G401 (cell line): Measurements from ENCODE around the gene CBX8. TPM values are rescaled to one million over a fixed set of nuclear protein-coding genes. Genes with fewer than 3 reads are reported as not detected.

ENCODE experiments used
- DNase-seq: peaks from one replicate; pipeline ENCODE4 v3.0.0-alpha.2; 2015; ENCODE audit warnings: low spot score
- in situ Hi-C: cut with HindIII; loops from 2 replicates; pipeline ENCODE4 v1.10.0; 2016; ENCODE audit warnings: low sequenced_read_pairs, mixed read lengths
- total RNA-seq: library from RNA; depleted of rRNA; stranded (reverse); fragments of >200 nt; shearing (Covaris generic); gene quantifications from 2 replicates; pipeline ENCODE4 v1.2.3, GENCODE V29; 2014

CBX8 gene
- total RNA-seq, 1 experiment from 2014 or later = 18.8 TPM

DNA sequence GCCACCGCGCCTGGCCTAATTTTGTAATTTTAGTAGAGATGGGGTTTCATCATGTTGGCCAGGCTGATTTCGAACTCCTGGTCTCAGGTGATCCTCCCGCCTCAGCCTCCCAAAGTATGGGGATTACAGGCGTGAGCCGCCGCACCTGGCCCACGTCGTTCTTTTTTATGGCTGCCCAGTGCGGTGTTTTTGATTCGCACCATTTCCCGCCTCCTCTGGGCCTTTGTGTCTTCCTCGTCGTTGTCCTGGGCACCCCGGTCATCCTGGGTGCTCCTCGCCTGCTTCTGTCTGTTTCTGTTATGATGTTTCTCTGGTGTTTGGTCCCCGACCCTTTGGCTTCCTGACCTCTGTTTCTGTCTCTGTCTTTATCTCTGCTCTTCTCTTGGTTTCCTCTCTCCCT, 27.4 kb upstream of the CBX8 start:
- in situ Hi-C loops = no loop called here

DNA sequence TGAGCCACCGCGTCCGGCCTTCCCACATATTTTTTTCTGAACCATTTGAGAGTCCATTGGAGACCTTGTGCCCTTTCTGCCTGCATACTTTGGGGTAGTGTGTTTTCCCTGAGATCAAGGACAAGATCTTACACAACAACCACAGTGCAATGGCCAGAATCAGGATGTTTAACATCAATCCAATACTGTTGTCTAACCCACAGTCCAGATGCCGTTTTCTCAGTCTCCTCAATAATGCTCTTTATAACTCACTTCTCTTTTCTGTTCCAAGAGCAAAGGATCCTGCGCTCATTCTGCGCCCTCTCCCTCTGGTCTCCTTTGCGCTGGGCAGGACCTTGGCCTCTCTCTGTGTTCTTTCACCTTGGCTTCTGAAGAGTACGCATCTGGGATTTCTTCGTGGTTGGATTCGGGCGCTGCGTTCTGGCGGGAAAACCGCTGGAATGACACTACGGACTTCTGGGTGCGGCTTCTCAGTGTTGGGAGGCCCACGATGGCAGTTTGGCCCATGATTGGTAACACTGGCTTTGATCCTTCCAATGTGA, 25.8 kb upstream of the CBX8 start:
- DNase-seq = no peak
- in situ Hi-C loops = no loop called here

More for the DNA sequence above, 27.4 kb upstream of the CBX8 start:
- no peak for DNase-seq

DNA sequence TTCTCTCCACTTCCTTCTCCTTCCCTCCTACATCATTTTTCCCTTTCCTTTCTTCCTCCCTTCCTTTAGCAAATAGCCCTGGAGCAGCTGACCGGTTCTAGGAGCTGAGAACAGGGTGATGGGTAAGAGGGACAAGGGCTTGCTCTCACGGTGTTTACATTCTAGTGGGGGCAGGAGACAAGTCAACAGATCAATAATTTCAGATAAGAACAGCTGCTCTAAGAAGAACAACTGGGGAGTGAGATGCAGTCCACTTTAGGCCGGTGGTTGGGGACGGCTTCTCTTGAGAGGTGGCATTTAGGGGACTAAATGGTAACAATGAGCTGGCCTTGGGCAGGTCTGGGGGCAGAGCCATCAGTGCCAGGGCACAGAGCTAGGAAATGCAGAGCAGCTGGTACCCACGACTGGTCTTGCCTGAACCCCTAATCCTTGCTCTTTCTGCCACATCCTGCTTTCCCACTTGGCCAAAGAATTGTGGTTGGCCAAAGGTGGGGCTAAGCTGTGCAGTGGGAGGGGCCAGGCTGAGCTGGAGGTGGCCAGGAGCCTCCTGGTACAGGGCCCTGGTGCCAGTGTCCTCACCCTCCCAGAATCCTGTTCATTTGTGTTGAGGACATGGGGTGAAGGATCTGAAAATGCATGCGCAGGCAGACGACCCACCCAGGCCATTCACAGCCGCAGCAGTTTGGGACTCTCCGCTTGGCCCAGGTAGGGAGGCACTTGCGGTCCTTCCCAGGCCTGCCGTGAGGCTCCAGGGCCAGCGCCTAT, 24.6 kb upstream of the CBX8 start:
- no peak for DNase-seq
- in situ Hi-C loops = no loop called here

DNA sequence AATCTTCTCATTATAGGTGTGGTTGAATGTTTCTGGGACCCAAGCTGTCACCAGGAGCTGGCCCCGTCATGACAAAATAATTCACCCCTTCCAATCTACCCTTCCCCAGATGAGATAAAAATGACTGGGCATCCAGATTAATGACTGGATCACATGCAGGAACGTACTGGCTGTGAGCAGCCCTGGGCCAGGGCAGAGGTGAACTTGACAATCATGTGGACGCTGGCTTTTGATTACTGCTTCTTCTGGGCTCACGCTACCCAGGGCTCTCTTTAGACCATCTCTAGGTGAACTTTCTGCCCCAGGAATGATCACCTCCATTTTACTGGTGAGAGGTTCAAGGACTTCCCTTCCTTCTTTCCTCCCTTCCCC, 24.1 kb upstream of the CBX8 start:
- in situ Hi-C loops = no loop called here
- DNase-seq = no peak

DNA sequence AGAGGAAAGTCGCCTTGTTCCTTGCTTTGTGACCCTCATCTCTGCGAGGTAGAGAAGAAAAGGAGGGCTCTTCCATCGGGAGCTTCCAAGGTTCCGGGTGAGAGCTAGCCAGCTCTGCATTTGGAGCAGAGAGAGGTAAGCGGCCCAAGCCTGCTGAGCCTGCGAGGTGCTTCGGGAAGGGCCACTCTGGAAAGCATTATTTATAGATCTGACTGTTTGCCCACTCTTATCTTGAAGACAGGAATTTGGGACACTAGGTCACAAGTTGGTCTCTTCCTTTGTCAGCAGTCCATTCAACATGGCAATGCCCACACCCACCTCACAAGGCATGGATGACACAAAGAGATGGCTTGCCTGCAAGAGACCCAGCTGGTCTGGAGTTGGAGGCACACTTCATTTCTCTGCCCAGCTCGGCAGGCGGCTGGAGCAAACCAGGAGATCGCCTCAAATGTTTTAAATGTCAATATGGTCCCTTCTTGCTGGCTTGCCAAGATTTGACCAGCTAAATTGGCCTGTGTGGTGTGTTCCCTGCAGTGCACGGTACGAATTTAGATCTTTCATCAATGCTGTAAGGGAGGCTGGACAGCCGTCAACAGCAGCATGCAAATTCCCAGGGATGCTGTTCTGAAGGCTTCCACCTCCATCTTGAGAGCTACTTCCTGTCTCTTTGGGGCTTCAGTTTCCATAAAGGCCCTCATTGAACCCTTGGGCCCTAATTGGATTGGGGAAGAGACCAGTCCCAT, 22.8 kb upstream of the CBX8 start:
- no peak for DNase-seq
- in situ Hi-C loops = no loop called here

DNA sequence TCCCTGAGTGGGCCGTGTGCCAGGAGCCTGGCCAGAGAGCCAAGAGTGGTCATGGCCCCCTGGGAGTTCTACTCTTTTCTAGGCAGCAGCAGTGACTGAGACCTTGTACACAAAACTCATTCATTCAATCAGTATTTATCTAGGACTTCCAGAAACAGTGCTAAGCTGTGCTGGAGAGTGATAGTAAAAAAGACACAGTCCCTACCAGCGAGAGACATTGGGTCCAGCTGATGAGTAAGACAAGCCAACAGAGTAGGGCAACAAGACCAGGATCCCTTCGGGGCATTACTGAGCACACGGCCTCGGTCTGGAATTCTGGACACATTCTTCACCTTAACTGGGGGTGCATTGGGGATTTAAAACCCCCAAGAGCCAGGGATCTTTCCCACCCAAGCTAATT, 22.2 kb upstream of the CBX8 start:
- in situ Hi-C loops = no loop called here
- DNase-seq = no peak

DNA sequence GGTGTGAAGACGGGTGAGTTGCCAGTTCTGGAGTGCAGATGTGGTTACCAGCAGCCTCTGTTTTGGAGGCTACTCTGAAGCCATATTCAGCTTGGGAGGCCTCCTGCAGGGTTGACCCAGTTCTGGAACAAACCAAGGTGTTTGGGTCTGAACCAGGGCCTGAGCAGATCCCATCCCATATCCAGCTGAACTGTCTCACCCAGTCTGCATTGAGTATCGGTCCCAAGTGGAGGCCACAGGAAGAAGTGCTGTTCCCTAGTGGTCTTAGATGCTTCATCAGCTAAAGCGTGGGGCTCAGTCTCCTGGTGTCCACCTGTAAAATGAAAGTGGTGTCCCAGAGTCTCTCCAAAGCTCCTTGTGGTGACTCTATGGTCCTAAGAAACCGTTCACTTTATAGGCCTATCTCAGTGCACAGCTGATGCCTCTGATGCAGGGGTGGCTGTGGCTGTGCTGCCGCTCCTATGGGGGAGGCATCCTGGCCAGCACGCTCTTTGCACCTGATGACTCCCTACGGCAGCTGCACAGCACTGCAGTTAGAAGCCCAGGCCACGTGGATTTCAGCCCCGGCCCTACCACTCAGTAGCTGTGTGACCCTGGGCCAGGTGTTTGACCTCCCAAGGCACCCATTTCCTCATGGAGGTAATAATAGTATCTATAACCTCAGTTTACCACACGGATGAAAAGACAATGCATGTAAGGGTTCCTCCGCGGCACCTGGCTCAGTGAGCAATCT, 21.3 kb upstream of the CBX8 start:
- in situ Hi-C loops = no loop called here
- DNase-seq = no peak

DNA sequence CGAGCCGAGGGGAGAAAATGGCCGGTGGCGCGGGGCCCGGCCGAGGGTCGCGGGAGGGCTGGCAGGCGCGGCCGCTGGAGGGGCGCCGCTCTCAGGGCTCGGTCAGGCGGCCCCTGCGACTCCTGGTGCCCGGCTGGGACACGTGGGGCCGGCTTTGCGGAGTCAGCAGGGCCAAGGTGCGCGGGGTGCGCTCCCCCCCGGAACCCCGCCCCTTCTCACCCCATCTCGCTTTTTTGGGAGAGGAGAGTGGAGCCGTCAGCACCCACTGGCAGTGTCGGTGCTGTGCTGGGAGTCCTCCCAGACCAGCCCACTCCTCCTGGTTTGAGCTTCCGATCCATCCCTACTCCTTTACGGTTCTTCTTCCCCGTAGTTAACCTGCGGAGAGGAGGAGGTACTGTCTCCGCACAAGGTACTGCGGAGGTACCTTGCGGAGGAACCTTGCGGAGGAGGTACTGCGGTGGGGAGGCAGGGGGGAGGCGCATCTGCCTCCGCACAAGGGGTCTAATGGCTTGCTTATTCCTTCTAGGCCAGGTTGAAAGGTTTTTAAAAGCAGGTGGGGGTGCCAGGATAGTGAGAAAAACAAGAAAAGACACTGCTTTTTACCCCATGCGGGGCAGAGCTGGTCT, 19.1 kb upstream of the CBX8 start:
- DNase-seq = no peak
- in situ Hi-C loops = no loop called here

DNA sequence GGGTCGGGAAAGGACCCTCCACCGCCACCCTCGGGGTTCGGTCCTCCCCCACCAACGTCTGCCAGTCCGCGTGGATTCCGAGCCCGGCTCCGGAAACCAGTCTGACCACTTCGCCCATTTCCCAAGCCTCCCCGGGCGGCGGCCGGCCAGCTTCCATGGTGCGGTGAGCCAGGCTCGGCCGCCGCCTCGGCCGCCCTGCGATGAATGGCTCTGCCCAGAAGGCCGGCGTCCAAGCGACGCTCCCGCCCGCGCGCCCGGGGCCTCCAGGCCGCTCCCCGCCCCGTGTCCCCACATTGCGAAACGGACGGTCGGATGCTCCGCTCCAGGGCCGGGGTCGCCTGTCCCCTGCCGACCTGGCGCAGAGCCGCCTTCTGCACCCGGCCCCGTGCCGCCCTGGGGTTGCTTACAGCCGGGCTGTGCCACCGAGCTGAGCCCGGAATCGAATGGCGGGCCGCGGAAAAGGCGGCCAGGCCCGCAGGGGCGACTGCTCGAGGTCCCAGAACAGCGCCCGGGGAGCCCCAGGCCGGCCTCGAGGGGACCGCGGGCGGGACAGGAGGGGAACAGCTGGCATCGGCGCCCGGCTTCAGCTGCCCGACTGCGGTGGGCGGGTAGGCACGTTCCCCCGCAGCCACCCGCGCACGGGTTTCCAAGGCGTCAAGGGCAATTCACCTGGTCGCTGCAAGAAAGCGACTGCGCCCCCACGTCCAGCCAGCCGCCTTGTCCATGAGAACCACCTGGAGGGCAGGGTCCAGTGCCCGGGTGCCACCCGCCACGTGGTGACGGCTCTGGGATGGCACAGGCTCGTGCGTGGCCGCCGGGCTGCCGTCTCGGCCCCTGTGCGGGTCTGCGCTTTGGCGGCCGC, 18.3 kb upstream of the CBX8 start:
- in situ Hi-C loops = no loop called here

DNA sequence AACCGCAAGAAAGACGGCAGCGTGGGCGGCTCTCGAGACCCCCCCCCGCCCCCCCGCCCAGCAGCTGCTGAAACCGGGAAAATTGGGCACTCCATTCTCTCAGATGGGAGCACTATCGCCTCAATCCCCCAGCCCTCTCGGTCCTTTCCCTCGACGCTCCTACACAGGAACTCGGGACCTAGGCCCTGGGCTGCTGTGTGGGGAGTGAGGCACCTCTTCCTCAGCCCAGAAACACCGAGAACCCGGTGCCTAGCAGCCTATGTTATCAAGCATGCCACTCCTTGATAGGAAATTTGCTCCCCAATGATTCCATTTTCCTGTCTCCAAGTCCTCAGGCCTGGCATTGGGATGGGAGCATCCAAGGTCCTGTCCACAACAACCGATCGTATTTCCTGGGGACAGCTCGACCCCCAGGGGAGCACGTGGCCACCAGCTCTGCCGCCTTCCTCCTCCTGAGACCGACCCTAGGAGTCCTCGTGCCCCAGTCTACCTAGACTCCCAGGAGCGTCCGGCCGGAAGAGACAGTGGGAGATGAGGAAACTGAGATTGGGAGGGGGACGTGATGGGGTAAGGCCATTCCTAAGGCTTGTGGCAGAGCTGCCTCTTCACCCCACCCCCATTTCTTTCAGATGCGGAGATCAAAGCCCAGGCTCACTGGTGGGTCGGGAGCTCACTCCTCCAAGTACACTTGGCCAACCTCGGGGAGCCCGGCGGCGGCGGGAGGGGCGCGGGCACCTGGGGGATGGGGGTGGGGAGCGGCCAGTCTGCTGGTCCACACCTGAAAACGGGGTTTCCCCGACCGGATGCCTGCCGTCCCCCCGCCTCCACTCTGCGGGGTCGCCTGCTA, 17.5 kb upstream of the CBX8 start:
- DNase-seq = no peak
- in situ Hi-C loops = no loop called here

More for the DNA sequence above, 18.3 kb upstream of the CBX8 start:
- DNase-seq = no peak

DNA sequence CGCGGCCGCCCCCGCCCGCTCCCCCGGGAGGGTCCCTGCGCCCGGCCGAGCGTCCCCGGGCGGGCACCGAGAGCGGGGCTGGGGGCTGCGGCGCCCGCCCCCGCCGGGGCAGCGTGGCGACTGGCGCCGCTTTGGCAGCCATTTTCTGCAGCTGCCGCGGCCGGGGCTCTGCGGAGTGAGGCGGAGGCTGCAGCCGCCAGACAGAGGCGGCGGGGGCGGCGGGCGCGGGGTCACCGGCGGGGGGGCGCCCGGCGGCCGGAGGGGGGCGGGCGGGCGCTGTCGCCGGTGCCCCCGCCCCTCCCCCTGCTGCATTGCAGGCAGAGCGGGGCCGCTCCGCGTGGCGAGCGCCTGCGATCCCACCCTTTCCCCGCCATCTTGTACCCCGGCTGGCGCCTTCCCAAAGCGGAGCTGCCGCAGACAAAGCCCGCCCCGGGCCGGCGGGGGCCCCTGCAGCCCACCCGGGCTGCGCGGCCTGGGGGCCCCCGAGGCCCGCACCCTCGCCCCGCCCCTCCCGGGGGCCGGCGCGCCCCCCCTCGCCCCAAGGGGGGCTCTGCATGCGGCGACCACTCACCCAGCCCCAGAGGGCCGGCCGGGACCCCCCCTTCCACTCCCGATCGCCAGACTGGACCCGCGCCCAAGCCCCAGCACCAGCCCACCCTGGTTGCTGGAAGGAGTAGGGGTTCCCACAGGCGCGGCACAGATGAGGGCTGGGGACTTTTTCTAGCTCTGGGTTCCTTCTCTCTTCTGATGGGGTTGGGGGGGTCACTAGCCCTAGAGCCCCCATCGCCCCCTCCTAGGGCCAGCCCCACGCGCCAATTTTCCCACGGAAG, 16.6 kb upstream of the CBX8 start:
- in situ Hi-C loops = no loop called here
- no peak for DNase-seq

DNA sequence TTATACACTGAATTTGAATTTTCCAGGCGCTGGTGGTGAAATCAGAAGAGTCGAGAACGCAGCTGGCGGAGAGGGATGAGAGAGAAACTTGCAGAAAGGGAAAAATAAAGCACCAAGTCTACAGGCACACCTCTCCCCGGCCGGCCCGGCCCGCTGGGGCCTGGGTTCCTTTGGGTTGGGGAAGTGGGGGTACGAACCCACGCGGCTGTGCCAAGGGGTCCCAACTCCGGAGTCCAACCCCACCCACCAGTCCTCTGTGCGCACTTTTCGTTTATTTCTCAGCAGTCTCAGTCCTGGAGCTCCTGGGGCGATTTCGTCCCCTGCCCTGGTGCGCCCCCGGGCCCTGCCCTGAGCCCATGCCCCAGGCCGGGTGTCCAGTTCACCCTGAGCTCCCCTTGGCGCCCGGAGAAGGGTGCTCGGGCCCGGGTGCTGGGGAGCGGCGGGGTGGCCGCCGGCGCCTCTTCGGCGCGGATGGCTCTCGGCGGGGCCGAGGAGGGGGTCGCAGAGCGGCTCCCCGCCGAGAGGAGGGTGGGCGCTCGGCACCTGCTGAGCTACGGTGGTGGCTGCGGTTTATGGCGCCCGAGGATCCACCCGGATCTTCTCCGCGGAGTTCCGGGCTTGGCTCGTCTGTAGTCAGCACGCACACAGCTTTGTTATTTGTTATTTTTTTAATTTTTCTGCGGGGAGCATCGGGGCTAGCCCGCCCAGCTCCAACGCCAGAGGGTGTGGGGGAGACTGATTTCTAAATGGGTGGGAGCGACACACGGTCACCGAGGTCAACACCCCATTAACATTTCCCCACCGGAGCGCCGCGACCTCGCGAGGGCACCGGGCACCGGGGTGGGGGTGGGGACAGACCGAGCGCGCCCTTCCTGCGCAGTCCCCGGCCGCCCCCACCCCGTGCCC, 15.7 kb upstream of the CBX8 start:
- no peak for DNase-seq
- in situ Hi-C loops = no loop called here

DNA sequence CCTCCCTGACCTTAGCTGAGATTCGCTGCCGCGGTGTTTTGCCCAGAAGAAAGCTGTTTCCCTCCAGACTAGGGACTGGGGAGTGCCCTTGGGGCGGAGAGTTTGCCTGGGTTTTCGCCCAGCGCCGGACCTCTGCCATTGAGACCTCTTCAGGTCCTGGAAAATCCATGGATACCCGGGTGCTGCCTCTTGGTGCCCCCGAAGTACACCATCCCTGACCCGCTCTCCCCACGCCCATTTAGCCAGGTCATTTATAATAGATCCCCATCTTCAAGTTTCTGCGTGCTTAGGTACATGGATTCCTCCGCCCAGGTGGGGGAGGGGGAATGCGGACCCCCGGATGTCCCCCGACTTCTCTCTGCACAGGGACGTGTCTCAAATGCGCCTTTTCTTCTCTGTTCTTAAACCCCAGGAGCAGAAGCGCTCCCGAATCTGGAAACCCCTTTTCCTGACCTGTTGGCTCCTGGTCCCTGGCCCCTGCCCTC, 15.0 kb upstream of the CBX8 start:
- DNase-seq = no peak
- in situ Hi-C loops = no loop called here

DNA sequence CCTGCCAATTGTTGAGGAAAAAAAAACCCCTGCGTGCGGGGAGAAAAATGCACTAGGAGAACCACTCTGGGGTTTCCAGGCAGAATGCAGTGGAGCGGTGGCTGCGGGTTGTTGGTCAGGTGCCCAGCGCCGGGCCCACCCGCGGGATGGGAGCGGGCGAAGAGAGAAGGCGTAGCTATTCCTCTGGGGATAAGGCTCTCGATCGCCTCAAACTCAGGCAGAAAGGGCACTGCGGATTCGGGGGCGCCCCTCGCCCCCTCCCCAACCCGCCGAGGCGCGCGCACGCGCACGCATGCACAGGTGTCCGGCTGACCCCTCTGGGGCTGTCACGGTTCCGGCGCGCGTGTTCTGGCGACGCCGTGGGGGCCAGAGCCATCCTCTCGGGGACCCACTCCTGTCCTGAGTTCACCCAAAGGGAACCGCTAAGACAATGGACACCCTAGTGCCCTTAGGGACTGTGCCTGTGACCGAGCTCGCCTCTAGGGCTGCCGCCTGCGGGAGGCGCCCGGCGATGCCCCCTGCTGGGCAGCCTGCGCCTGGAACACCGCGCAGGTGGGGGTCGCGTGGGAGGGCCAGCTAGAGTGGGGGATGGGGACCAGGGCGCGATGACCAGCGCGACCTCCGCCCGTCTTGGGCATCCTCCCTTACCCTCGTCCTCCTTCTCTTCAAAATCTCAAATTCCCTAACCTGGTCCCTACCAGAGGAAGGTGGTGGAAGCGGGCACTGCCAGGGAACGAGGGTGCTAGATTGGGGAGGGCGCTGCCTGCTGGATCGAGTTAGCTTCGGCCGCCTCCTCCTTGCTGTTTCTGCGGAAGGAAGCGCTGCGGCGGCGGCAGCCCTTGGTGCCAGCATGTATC, 14.4 kb upstream of the CBX8 start:
- no peak for DNase-seq
- in situ Hi-C loops = no loop called here
